Stimulated activated CD4-positive, alpha-beta T cell treated with anti-CD3 and anti-CD28 coated beads, Interleukin-12 subunit alpha, Interleukin-12 subunit beta, amount 100 ng/mL, for 24 hours (primary cell): ENCODE measurements around the gene SHLD1.
"Not testable (repeated sequence)": the region's sequence is repeated elsewhere in the genome, so short reads cannot be mapped to it uniquely, and the experiment has no call there.

Experiments used
- DNase-seq, 2 experiments: peaks; one replicate each; pipeline ENCODE4 v3.0.0-alpha.2; 2020; ENCODE audit warnings: low read depth in 2 of 2

Gene SHLD1

DNA sequence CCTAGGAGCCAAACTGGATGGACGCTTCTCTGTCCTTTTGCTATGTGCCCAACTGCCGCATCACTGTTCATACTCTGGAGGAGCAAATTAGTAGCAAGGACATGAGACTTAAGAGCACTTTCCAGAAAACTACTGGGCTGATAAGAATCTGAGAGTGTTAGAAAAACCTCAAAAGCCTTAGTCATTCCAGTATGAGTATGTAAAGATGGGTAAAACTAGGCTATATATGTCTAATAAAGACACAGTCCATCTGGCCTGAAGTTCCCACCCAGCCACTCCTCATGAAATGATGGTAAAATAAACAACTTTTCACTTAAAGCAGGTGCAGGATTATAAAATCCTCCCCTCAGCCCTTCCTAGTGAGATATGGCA, 30.6 kb downstream of the SHLD1 start:
- DNase-seq = no peak

DNA sequence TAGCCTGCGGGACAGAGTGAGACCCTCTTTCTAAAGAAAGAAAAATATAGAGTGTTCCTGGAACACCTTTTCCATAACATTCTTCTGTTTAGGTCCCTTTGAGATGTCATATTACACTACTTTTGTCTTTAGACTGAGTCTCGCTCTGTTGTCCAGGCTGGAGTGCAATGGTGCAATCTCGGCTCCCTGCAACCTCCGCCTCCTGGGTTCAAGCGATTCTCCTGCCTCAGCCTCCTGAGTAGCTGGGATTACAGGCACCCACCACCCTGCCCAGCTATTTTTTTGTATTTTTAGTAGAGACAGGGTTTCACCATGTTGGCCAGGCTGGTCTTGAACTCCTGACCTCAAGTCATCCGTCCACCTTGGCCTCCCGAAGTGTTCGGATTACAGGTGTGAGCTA, 31.2 kb downstream of the SHLD1 start:
- not testable (repeated sequence) for DNase-seq

DNA sequence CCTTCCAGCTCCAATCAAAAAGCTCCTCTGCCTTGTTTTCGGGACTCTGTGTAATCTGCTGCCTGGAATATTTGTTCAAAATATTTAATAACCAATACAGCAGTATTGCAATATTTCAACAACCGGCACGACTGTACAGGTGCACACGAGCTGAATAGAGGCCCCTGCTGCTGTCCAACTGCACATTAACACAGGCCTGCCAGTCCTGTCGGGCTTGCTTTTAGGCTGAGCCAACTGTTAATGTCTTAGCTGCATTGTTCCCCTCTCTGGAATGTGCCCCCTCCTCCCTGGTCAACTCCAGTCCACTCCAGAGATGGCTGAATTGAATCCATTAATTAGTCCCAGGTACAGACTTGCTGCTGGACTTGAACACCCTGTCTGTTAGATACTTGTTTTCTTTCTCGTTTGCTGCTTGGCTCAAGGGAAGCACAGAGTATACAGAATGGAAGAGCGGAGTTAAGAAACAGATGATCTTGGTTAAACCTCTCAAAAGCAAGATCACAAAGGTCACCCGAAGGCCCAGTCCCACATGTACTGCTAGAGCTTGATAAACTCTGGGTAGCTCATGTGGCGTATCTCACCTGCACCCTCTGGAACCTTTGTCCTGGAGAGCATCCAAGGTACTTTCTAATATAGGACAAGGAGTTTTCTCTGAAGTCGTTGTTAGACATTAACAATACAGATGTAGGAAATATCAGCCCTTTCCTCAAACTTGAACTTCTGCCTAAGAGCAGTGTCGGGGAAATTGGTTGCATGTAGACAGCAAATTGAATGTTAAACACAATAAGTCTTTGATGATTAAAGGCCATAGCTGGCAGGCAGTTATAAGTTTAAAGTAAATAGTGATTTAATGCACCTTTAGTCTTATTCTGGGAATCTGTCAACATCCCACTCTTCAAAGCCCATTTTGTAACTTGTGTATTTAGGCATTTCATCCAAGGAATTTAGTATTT, 31.9 kb downstream of the SHLD1 start:
- no peak for DNase-seq

DNA sequence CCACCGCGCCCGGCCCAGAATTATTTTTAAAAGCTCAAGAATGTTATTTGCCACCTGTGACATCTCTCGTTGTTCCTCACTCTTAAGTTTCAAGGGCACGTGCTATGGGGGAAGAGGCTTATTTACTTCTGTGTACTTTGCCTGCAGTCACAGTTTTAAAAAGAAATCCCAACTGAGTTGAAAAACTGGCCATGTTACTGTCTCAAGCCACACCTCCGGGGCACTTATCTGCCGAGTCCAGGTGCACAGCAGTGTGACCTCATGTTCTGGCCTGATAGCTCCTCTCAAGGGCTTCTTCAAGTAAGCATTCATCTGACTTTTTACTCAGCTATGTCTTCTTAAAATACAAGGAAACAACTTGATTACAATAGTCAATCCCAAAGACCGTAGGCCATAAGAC, 34.5 kb downstream of the SHLD1 start:
- DNase-seq = no peak

DNA sequence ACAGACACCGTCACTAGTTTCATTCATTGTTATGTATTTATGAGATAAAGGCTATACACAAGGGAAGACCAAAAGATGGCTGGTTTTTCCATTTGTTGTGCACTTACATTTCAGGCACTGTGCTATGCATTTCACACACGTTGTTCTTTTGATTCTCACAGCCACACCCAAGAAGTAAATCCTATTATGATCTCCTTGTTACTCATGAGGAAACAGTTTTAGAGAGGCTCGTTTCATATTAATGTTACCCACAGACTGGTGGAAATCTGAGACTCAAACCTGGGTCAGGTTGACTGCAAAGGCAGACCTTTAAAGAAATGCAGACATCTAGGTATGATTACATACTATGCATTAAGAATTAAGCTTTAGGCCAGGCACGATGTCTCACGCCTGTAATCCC, 34.9 kb downstream of the SHLD1 start:
- DNase-seq = no peak

DNA sequence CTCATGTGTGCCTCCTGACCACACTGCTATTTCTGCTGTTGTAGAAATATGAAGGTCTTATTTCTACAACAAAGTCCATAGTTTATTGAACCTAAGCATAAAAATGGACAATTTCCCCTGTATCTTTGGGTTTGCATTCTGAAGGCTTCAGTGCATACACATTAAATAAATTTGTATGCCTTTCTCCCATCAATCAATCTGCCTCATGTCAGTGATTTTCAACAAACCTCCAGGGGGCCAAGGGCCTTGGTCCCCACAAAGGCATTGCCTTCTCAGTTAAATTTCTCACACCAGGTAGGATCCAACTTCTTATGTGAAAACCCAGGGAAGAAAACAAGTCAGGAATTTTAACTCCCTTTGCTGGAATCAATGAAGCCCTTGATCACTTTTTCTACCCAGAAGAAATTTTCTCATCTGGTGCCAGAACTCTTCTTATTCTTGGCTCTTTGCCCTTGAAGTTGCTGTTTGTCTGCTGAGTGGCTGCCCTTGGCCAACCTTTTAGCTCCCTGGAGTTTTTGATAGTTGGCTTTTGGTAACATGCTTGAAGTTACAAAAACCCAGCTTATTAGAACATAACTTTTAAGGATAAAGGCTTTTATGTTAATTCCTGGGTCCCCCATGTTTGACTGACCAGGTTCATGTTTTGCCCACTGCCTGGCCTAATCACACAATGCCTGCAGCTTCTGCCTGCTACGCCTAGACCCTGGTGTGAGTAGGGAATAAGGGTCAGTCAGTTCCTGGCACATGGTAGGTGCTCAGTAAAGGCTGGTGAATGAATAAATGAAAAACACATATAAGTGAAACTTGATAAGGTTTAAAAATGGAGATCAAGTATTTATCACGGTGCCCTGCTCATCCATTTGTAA, 37.0 kb downstream of the SHLD1 start:
- DNase-seq = no peak

DNA sequence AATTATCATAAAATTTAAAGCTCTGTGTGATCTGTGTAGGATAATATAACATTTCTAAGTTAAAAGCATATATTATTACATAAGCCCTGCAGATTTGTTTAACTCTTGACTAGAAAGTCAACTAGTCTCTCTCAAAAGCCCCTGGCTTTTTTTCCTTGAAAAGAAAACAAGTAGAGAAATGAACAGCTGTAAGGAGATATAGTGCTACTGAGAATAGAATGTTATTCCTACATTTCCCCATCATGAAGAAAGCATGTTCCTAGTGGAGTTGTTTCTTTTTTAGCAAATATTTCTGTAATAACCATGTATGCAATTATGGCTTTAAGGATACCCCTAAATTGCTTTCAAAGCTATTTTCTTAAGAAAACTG, 37.6 kb downstream of the SHLD1 start:
- DNase-seq = no peak

DNA sequence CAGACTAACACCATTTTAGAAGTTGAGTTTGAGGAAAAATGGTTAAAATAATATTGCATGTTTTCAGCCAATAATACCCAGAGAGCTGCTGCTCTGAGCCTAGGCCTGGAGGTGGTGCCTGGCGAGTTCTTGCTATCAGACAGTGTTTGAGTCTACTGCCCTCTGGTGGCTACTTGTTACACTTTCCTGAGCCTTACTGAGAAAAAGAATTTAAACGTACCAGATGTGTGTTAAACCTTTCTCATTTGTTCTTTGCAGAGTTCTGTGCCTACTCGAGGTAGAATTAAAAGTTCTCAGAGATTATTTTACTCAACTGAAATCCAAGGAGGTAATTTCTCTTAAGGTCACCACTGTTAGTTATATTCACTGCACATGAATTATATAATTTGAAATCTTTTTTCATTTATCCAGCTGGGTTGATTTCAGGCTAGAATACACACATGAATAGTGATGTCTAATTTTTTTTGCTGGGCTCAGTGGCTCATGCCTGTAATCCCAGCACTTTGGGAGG, 38.2 kb downstream of the SHLD1 start:
- DNase-seq = peak; percentile 33 to 55

DNA sequence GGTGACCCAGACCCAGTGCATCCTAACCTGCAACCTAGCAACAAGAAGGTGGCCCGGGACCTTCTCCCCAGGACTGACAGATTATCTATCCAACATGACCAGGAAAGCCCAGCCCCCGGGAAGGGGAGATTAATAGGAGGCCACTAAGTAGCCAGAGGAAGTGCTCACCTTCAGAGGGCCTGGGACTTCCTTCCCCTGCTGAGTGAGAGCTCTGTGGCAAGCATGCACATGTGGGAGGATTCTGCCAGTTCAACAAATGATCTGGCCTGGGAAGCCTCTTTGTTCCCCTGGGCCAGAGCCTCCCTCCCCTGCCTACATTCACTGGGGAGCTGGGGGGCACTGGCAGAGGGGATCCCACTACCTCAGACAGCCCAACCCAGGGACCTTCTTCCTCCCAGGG, 39.6 kb downstream of the SHLD1 start:
- DNase-seq = no peak

DNA sequence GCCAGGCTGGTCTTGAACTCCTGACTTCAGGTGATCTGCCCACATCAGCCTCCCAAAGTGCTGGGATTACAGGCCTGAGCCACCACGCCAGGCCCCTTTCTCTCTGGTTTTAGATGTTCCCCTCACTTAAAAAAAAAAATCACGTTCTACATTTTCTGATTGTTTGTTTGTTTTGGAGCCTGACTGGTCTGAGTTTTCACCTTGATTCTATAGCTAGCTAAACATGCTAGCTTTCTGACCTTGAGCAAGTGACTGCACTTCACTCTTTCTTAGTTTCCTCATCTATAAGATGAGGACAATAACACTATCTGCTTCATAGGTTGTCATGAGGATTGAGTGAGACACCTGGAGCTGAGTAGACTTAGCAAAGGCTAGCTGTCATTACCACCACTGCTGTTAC, 43.7 kb downstream of the SHLD1 start:
- no peak for DNase-seq

DNA sequence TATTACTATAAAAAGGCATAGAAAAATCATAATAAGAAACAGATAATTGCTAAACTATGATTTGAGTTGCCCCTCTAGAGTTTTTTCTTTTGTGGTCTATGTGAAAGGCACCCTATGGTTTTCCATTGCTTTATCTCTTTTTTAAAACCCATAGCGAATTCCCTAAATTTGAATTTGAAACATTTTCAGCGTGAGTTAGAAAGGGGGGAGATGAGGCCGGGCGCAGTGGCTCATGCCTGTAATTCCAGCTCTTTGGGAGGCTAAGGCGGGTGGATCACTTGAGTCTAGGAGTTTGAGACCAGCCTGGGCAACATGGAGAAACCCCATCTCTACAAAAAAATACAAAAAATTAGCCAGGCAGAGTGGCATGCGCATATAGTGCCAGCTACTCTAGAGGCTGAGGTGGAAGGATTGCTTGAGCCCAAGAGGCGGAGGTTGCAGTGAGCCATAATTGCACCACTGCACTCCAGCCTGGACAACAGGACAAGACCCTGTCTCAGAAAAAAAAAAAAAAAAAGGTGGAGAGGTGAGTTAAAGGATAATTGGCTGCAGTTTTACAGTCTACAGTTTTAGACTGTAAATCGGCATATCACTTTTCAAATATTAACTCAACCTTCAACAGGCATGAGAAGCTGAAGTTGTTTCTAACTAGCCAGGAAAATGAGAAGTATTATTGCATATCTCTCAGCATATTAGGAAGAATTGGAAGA, 46.3 kb downstream of the SHLD1 start:
- no peak for DNase-seq

DNA sequence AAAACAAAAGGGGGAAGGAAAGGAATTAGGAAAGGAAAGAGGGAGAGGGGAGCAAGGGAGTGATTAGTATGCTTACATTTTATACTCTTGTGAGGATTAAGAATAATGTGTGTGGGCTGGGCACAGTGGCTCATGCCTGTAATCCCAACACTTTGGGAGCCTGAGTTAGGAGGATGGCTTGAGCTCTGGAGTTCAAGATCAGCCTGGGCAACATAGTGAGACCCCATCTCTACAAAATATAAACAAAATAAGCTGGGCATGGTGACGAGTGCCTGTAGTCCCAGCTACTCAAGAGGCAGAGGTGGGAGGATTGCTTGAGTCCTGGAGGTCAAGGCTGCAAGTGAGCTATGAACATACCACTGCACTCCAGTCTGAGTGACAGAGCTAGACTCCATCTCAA, 47.0 kb downstream of the SHLD1 start:
- DNase-seq = no peak

DNA sequence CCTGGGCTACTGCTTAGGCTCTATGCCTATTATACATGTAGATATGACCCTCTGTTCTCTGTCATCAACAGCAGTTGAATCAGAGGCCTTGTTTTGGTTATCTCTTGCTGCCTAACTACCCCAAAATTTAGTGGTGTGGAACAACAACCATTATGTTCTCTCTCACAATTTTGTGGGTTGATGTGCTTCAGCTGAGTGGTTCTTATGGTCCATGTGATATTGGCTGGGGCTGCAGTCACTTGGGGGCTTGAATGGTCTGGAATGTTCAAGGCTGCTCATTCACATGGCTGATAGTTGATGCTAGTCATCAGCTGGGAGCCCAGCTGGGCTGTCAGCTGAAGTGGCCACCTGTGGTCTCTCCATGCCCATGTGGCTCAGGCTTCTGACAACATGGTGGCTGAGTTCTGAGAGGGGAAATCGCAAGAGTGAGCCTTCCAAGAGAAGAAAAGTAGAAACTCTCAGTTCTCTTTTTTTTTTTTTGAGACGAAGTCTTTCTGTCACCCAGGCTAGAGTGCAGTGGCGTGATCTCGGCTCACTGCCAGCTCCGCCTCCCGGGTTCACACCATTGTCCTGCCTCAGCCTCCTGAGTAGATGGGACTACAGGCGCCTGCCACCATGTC, 47.8 kb downstream of the SHLD1 start:
- DNase-seq = no peak

DNA sequence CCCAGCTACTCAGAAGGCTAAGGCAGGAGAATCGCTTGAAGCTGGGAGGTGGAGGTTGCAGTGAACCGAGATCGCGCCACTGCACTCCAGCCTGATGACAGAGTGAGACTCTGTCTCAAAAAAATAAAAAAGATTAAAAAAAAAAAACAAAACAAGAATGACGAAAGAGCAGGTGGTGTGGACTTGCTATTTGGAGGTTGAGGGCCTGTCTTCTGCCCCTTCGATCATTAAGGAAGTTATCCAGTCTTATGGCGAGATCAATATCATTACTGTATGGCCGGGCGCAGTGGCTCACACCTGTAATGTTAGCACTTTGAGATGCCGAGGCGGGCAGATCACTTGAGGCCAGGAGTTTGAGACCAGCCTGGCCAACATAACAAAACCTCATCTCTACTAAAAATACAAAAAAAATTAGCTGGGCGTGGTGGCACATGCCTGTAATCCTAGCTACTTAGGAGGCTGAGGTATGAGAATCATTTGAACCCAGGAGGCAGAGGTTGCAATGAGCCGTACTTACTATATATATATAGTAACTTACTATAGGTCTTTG, 53.6 kb downstream of the SHLD1 start:
- DNase-seq = not testable (repeated sequence)

DNA sequence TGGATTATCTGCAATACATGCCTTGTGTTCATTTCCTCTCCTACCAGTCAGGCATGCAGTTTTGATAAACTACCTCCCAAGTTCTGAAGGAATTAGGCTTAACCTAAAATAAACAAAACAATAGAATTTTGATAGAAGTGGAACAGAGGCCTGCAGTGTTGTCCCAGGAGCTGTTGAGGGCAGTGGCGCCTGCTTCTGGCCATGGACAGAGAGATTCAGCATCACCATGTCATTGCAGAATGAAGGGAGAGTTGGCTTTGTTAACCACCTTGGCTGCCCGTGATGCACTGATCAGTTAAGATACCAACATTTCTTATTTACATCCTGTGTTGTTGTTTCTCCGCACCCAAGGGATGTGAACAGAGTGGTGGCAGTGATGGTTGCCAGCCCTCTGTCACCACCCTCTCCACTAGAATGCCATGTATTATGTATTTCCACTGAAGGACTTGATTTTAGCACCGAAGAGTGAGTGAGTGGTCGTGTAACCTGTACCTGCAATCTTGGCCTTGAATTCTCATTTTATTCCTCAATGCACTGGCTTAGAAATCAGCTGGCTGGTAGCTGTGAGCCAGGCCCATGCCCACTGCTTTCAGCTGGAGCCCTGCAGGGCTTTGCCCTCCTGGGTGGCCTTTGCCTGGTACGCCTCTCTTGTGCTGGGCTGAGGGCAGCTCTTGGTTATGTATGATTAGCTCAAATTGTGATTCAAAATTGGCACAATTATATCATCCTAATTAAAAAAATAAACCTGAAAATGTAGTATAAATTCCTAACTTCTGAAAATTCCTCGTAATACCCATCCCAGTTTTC, 56.5 kb downstream of the SHLD1 start:
- DNase-seq = no peak

DNA sequence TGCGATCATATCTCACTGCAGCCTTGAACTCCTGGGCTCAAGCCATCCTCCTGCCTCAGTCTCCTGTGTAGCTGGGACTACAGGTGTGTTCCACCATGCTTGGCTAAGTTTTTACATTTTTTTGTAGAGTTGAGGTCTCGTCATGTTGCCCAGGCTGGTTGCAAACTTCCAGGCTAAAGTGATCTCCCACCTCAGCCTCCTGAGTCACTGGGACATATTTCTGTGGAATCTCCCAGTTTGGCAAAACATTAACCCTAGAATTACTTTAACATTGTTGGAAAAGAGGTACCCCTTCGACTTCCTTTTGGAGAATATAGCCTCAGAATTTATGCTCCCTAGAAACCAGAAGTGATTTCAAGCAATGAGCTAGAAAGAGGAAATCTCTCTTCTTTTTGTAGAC, 57.2 kb downstream of the SHLD1 start:
- no peak for DNase-seq

DNA sequence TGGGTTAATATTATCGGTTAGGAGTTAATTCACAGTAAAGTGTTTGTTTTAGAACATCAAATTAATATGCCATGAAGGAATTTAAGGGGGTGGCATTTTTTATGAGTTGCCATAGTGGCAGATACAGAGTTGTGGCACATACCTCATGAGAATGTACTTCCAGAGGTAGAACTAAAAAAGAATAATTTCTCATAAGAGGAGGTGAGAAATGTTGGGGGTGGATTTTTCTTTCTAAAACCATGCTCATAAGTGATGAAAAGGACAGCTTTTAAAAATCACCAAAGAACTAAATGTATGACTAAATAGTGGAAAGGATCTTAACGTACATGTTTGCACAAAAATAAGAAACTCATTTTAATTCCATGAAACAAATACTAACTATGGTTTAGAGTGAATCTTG, 58.7 kb downstream of the SHLD1 start:
- no peak for DNase-seq

DNA sequence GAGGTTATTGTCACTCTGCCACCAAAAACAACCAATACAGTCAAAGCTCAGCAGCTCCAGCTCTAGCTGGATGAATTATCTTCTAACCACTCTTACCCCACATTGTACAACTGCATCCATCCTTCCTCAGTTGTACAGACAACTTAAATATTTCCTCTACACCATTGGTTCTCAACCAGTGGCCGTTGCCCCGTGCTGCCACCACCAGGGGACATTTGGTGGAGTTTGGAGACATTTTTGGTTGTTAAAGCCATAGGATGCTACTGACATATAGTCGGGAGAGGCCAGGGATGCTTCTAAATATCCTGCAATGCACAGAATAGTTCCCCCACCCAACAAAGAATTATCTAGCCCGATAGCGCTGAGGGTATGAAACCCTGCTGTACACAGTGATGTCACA, 59.3 kb downstream of the SHLD1 start:
- no peak for DNase-seq

DNA sequence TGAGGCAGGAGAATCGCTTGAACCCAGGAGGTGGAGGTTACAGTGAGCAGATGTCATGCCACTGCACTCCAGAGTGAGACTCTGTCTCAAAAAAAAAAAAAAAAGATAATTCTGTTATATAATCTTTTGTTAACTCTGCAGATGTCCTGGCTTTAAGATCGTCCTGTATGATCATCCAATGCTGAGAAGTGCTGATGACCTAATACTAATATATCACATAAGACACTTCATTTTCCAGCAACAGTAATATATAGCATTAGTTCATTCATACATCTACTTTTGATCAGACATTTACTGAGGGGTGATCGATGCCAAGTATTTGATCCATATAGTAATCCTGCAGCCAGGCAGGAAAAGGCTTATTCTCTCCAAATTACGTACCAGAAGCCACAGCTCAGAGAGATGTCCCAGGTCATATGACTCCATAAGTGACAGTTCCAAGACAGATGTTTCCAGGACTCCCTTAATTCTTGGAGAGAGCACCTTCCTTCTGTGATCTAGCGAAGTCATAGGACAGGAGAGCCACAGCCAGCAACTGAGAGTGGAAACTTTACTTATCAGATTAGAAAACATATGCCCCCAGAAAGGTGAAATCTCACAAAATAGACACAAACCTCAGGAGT, 60.7 kb downstream of the SHLD1 start:
- no peak for DNase-seq

DNA sequence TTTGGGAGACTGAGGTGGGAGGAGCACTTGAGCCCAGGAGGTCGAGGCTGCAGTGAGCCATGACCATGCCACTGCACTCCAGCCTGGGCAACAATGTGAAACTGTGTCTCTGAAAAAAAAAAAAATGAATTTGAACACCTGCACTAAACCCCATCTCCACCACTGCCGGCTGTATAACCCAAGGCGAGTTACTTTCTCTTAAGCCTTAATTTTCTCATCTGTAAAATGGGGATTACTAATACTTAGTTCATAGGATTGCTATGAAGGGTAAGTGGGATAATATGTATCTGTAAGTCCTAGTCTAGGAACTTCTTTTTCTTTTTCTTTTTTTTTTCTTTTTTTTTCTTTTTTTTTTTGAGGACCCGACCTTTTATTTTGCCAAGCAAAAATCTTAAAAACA, 61.5 kb downstream of the SHLD1 start:
- DNase-seq = no peak
